Muscle layer of duodenum (tissue), 2 donors: ENCODE measurements around the gene TMEM215.
"Not testable (repeated sequence)": the region's sequence is repeated elsewhere in the genome, so short reads cannot be mapped to it uniquely, and the experiment has no call there.

Source experiments
- H3K27ac ChIP-seq: one replicate; pipeline ENCODE4 v1.7.0; 2013; ENCODE audit warnings: mild to moderate bottlenecking, low read length
- H3K27me3 ChIP-seq: one replicate; pipeline ENCODE4 v1.7.0; 2013; ENCODE audit warnings: low read depth, mild to moderate bottlenecking, control low read depth, low read length
- H3K36me3 ChIP-seq, 2 donors: one replicate each; pipeline ENCODE4 v1.7.0; 2013; ENCODE audit warnings: low read length in 2 of 2, control low read depth in 1 of 2, mild to moderate bottlenecking in 1 of 2; ENCODE audit not compliant: insufficient read depth in 2 of 2, control insufficient read depth in 1 of 2
- H3K4me1 ChIP-seq, 2 donors: one replicate each; pipeline ENCODE4 v1.7.0; 2013; ENCODE audit warnings: low read length in 2 of 2, mild to moderate bottlenecking in 2 of 2, control low read depth in 1 of 2, moderate library complexity in 1 of 2; ENCODE audit not compliant: insufficient read depth in 2 of 2, control insufficient read depth in 1 of 2
- H3K4me3 ChIP-seq, 2 donors: one replicate each; pipeline ENCODE4 v1.7.0; 2013; ENCODE audit warnings: low read length in 2 of 2, low read depth in 1 of 2, mild to moderate bottlenecking in 1 of 2
- H3K9me3 ChIP-seq, 2 donors: one replicate each; pipeline ENCODE4 v1.7.0; 2013; ENCODE audit warnings: low read length in 2 of 2, control low read depth in 1 of 2, mild to moderate bottlenecking in 1 of 2; ENCODE audit not compliant: control insufficient read depth in 1 of 2
- donor health status: healthy.

Gene TMEM215

GRCh38 chr9:32782476-32783167, 718 bp upstream of the TMEM215 start:
- Histone ChIP-seq H3K9me3 (no peaks in the 10 kb centered on the region), H3K27ac (no peak overlapping the region), H3K4me3 (peak overlapping the region in 1 of 2 donors; percentile 12), H3K36me3 (no peaks in the 10 kb centered on the region), H3K4me1 (peaks cover 0 to 10% of the 10 kb centered on the region in 2 donors), H3K27me3 (peaks cover 18% of the 10 kb centered on the region)

- Histone ChIP-seq H3K9me3 (peaks cover 0 to 3% of the 10 kb centered on the region in 2 donors), H3K4me3 (no peak overlapping the region), H3K36me3 (no peaks in the 10 kb centered on the region), H3K27ac (no peak overlapping the region), H3K4me1 (peaks cover 0 to 9% of the 10 kb centered on the region in 2 donors), H3K27me3 (peaks cover under 1% of the 10 kb centered on the region)
These were observed 4.5 kb downstream of the TMEM215 start for GRCh38 chr9:32787816-32788215.

GRCh38 chr9:32796015-32796414, 12.7 kb downstream of the TMEM215 start:
- H3K4me1 ChIP-seq, H3K9me3 ChIP-seq, H3K36me3 ChIP-seq, H3K27ac ChIP-seq, H3K27me3 ChIP-seq, H3K4me3 ChIP-seq: not testable (repeated sequence)

DNA sequence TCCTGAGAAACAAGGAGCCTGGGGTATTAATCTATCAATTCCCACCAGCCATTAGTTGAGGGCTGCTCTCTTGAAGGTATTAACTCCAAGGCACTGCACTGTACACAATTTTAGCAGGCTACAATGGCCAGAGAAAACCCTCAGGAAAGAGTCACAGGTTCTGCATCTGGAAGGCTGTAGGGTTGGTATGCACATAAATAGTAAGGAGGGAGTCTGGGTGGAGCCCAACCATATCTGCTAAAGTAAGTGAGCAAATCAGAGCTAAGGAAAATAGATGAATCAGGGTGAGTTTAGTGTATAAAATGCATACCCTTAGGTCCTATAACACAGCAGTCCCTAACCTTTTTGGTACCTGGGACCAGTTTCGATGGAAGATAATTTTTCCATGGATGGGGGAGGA, 18.2 kb downstream of the TMEM215 start:
- Histone ChIP-seq H3K9me3 (peaks cover 2 to 16% of the 10 kb centered on the region in 2 donors), H3K27ac (no peak overlapping the region), H3K4me3 (no peak overlapping the region), H3K4me1 (no peaks in the 10 kb centered on the region), H3K36me3 (no peaks in the 10 kb centered on the region), H3K27me3 (no peaks in the 10 kb centered on the region)

DNA sequence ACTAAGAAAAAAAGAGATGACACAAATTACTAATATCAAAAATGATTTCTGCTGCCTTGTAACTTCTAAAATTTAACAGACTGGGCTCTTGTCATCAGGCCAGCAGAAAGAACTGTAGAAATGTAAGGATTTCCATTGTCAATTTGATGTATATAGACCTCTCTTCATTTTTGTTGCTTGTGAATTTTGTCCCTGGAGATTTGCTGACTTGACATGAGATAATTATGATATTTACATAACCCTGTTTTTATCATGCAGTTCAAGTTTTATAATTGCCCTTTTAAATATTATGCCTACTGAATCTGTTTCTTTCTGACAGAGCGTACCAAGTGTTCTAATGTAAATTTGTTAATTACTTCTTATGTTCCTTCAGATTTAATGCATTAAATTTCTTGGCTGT, 23.9 kb downstream of the TMEM215 start:
- H3K27me3 ChIP-seq, result no peaks in the 10 kb centered on the region
- peaks cover 5 to 18% of the 10 kb centered on the region in 2 donors for H3K9me3 ChIP-seq
- H3K27ac ChIP-seq, result no peak overlapping the region
- H3K4me1 ChIP-seq, result no peaks in the 10 kb centered on the region
- H3K4me3 ChIP-seq, result no peak overlapping the region
- H3K36me3 ChIP-seq, result no peaks in the 10 kb centered on the region

DNA sequence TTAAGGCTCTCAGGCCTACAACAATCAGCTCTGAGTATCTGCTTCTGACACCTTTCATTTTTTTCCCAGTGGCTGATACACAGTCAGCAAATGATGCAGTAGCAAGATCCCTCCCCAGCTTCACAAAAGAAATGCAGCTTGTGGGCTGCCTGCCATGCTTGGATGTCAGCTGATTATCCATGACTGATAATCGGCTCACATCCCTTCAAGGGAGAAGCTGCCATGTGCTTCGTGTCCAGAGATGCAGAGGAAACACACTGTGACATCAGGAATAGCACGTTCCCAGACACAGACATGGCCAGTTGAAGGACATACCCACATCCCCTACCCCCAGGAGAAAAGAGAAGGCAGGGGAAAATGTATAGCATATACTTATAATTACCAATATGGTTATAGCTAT, 27.9 kb downstream of the TMEM215 start:
- Histone ChIP-seq H3K27me3 (no peaks in the 10 kb centered on the region), H3K27ac (no peak overlapping the region), H3K9me3 (peaks cover 5 to 7% of the 10 kb centered on the region in 2 donors), H3K4me1 (no peaks in the 10 kb centered on the region), H3K4me3 (no peak overlapping the region), H3K36me3 (no peaks in the 10 kb centered on the region)

GRCh38 chr9:32820322-32820721, 37.0 kb downstream of the TMEM215 start:
- no peaks in the 10 kb centered on the region for H3K9me3 ChIP-seq

DNA sequence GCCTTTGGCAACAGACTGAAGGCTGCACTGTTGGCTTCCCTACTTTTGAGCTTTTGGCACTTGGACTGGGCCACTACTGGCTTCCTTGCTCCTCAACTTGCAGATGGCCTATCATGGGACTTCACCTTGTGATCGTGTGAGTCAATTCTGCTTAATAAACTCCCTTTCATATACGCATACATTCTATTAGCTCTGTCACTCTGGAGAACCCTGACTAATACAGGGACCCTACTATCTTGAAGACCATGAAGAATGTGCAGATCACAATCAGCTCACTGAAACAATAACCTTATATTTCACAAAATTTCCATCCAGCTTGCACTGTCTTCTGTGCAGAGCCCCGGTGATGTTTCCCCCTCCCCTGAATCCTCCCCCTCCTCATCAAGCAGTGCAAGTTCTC, 39.8 kb downstream of the TMEM215 start:
- Histone ChIP-seq H3K36me3 (no peaks in the 10 kb centered on the region), H3K27ac (no peak overlapping the region), H3K4me1 (no peaks in the 10 kb centered on the region), H3K27me3 (no peaks in the 10 kb centered on the region), H3K4me3 (no peak overlapping the region), H3K9me3 (no peaks in the 10 kb centered on the region)

More at GRCh38 chr9:32820322-32820721, 37.0 kb downstream of the TMEM215 start:
- H3K4me1 ChIP-seq, result no peaks in the 10 kb centered on the region
- H3K36me3 ChIP-seq, result no peaks in the 10 kb centered on the region
- H3K27me3 ChIP-seq, result no peaks in the 10 kb centered on the region
- no peak overlapping the region for H3K27ac ChIP-seq
- no peak overlapping the region for H3K4me3 ChIP-seq

GRCh38 chr9:32823551-32823950, 40.2 kb downstream of the TMEM215 start:
- no peaks in the 10 kb centered on the region for H3K27me3 ChIP-seq
- no peak overlapping the region for H3K4me3 ChIP-seq
- H3K9me3 ChIP-seq, result no peaks in the 10 kb centered on the region
- no peaks in the 10 kb centered on the region for H3K36me3 ChIP-seq
- no peak overlapping the region for H3K27ac ChIP-seq
- no peaks in the 10 kb centered on the region for H3K4me1 ChIP-seq

GRCh38 chr9:32825203-32825602, 41.9 kb downstream of the TMEM215 start:
- Histone ChIP-seq H3K4me1 (no peaks in the 10 kb centered on the region), H3K27ac (no peak overlapping the region), H3K4me3 (no peak overlapping the region), H3K27me3 (no peaks in the 10 kb centered on the region), H3K9me3 (no peaks in the 10 kb centered on the region), H3K36me3 (no peaks in the 10 kb centered on the region)

GRCh38 chr9:32828861-32829260, 45.5 kb downstream of the TMEM215 start:
- Histone ChIP-seq H3K4me1 (no peaks in the 10 kb centered on the region), H3K36me3 (no peaks in the 10 kb centered on the region), H3K27ac (no peak overlapping the region), H3K27me3 (no peaks in the 10 kb centered on the region), H3K4me3 (no peak overlapping the region), H3K9me3 (no peaks in the 10 kb centered on the region)

DNA sequence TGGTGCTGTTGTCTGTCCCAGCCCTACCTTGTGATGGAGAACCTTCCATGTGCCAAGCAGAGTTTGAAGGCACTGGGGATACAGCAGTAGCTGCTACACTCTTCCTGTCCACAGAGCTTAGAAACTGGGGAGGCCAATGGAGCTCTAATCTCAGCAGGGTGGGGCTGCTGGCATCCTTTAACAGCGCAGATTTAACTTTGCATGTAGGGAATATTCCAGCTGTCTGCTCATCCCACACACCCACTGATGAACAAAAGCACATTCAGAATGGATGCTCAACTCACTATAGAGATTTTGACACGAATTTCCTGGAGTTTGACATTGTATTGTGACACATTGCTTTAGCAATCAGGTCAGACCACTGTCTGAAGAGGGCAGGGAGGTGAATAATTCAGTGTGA, 49.0 kb downstream of the TMEM215 start:
- Histone ChIP-seq H3K9me3 (no peaks in the 10 kb centered on the region), H3K27me3 (no peaks in the 10 kb centered on the region), H3K4me3 (no peak overlapping the region), H3K4me1 (no peaks in the 10 kb centered on the region), H3K36me3 (no peaks in the 10 kb centered on the region), H3K27ac (no peak overlapping the region)
